Panc1 (cell line): ENCODE data around the gene WDHD1. TPM values are rescaled to one million over a fixed set of nuclear protein-coding genes. Genes with fewer than 3 reads are reported as not detected.

Source experiments
- ATAC-seq: fragments of 200-7000 bp; cut with Tn5 transposase; 2 replicates; pipeline ENCODE4 v1.9.1; 2020; ENCODE audit warnings: mild to moderate bottlenecking, moderate library complexity
- BruUV-seq: library from RNA; stranded (reverse); fragments of 400-500 nt; replicated peaks from 2 replicates; lab custom pipeline; 2021; lab: Mats Ljungman, UMichigan
- CTCF ChIA-PET: fragments of 300-600 bp; sonication (Branson Sonifier 250); formaldehyde crosslinking; loops from one replicate; lab custom pipeline; 2022; ENCODE audit warnings: antibody characterized with exemption; lab: Charles Lee
- POLR2A ChIA-PET: fragments of 300-600 bp; sonication (Branson Sonifier 250); formaldehyde crosslinking; loops from one replicate; lab custom pipeline; 2022; ENCODE audit warnings: antibody characterized with exemption; lab: Charles Lee
- DNase-seq: peaks from one replicate; pipeline ENCODE4 v3.0.0-alpha.2; 2010; ENCODE audit warnings: low read depth, low spot score
- H3K27ac ChIP-seq: 2 replicates; pipeline ENCODE4 v1.5.1; 2011; ENCODE audit warnings: mild to moderate bottlenecking, low read length, inconsistent platforms
- H3K27me3 ChIP-seq: fragments of 200-500 bp; sonication (Bioruptor generic); 2 replicates; pipeline ENCODE4 v1.6.0; 2014; ENCODE audit warnings: low read length, inconsistent platforms; ENCODE audit not compliant: control insufficient read depth, insufficient read depth
- H3K36me3 ChIP-seq: fragments of 200-500 bp; sonication (Bioruptor generic); 2 replicates; pipeline ENCODE4 v1.5.1; 2014; ENCODE audit warnings: inconsistent platforms, mild to moderate bottlenecking, low read length, moderate library complexity; ENCODE audit not compliant: control insufficient read depth, insufficient read depth
- H3K4me1 ChIP-seq: 2 replicates; pipeline ENCODE4 v1.5.1; 2011; ENCODE audit warnings: inconsistent platforms, mild to moderate bottlenecking, low read length, moderate library complexity; ENCODE audit not compliant: control insufficient read depth, insufficient read depth
- H3K4me3 ChIP-seq, 2 experiments: 2 replicates each; pipeline ENCODE4 v1.5.1; 2011 to 2012; ENCODE audit warnings: low read depth in 2 of 2, low read length in 2 of 2, mild to moderate bottlenecking in 2 of 2, inconsistent platforms in 1 of 2, moderate library complexity in 1 of 2
- H3K9me3 ChIP-seq: fragments of 200-500 bp; sonication (Bioruptor generic); 2 replicates; pipeline ENCODE4 v1.5.1; 2014; ENCODE audit warnings: low read depth, mild to moderate bottlenecking, inconsistent platforms, low read length, moderate library complexity; ENCODE audit not compliant: control insufficient read depth, insufficient read depth
- POLR2AphosphoS5 ChIP-seq: IDR thresholded peaks from 2 replicates; pipeline ENCODE4 v1.6.1; 2012; ENCODE audit warnings: mild to moderate bottlenecking, low read depth, low read length, moderate library complexity
- SIN3A ChIP-seq: IDR thresholded peaks from 2 replicates; pipeline ENCODE4 v1.6.1; 2012; ENCODE audit warnings: low read depth, mild to moderate bottlenecking, low read length, moderate library complexity, borderline replicate concordance; ENCODE audit not compliant: insufficient read depth
- TCF7L2 ChIP-seq: IDR thresholded peaks from 2 replicates; pipeline ENCODE4 v1.6.1; 2011; ENCODE audit warnings: mild to moderate bottlenecking, low read depth, low read length, inconsistent platforms
- in situ Hi-C: cut with HindIII; loops from 2 replicates; pipeline ENCODE4 v1.10.0; 2016; ENCODE audit warnings: low sequenced_read_pairs, low pct_unique_long_range_greater_than_20kb
- intact Hi-C: fragments of 100-400 bp; cut with micrococcal nuclease; formaldehyde crosslinking; loops from one replicate; pipeline ENCODE4 v1.10.0; 2022; ENCODE audit not compliant: unreplicated experiment
- total RNA-seq: library from RNA; stranded (reverse); gene quantifications from one replicate; pipeline ENCODE4 v1.2.1, GENCODE V29; 2021; ENCODE audit not compliant: unreplicated experiment
- TF ChIP-seq, protein P1 (sequence below): fragments of 450-650 bp; IDR thresholded peaks from 2 replicates; pipeline ENCODE4 v1.5.1; 2017; ENCODE audit warnings: mild to moderate bottlenecking
- TF ChIP-seq, protein P2 (sequence below), 2 experiments: IDR thresholded peaks; 2 replicates each; pipeline ENCODE4 v1.6.1; 2011 to 2012; ENCODE audit warnings: low read depth in 2 of 2, control low read depth in 1 of 2, low read length in 1 of 2, mild to moderate bottlenecking in 1 of 2, moderate library complexity in 1 of 2; ENCODE audit not compliant: insufficient read depth in 1 of 2

WDHD1 gene
- total RNA-seq, 1 experiment from 2014 or later: 21.7 TPM

GRCh38 chr14:54931598-54932340, 95.1 kb downstream of the WDHD1 start:
- TF ChIP-seq, protein P1, sequence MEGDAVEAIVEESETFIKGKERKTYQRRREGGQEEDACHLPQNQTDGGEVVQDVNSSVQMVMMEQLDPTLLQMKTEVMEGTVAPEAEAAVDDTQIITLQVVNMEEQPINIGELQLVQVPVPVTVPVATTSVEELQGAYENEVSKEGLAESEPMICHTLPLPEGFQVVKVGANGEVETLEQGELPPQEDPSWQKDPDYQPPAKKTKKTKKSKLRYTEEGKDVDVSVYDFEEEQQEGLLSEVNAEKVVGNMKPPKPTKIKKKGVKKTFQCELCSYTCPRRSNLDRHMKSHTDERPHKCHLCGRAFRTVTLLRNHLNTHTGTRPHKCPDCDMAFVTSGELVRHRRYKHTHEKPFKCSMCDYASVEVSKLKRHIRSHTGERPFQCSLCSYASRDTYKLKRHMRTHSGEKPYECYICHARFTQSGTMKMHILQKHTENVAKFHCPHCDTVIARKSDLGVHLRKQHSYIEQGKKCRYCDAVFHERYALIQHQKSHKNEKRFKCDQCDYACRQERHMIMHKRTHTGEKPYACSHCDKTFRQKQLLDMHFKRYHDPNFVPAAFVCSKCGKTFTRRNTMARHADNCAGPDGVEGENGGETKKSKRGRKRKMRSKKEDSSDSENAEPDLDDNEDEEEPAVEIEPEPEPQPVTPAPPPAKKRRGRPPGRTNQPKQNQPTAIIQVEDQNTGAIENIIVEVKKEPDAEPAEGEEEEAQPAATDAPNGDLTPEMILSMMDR: no peak
- TF ChIP-seq, protein P2, sequence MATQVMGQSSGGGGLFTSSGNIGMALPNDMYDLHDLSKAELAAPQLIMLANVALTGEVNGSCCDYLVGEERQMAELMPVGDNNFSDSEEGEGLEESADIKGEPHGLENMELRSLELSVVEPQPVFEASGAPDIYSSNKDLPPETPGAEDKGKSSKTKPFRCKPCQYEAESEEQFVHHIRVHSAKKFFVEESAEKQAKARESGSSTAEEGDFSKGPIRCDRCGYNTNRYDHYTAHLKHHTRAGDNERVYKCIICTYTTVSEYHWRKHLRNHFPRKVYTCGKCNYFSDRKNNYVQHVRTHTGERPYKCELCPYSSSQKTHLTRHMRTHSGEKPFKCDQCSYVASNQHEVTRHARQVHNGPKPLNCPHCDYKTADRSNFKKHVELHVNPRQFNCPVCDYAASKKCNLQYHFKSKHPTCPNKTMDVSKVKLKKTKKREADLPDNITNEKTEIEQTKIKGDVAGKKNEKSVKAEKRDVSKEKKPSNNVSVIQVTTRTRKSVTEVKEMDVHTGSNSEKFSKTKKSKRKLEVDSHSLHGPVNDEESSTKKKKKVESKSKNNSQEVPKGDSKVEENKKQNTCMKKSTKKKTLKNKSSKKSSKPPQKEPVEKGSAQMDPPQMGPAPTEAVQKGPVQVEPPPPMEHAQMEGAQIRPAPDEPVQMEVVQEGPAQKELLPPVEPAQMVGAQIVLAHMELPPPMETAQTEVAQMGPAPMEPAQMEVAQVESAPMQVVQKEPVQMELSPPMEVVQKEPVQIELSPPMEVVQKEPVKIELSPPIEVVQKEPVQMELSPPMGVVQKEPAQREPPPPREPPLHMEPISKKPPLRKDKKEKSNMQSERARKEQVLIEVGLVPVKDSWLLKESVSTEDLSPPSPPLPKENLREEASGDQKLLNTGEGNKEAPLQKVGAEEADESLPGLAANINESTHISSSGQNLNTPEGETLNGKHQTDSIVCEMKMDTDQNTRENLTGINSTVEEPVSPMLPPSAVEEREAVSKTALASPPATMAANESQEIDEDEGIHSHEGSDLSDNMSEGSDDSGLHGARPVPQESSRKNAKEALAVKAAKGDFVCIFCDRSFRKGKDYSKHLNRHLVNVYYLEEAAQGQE (IDR thresholded peaks at IDR 0.05; ENCODE audit: insufficient read depth in 1 of 2, low read depth in 2 of 2, low read length in 1 of 2): no peak
- no peak for TF ChIP-seq TCF7L2
- no peak for TF ChIP-seq SIN3A
- TF ChIP-seq POLR2AphosphoS5: no peak
- no peak overlapping the region for H3K27ac ChIP-seq
- DNase-seq (no peak), ATAC-seq (no peak)
- intact Hi-C loops (no loop called here), in situ Hi-C loops (no loop called here)
- ChIA-PET CTCF (no interaction called here), POLR2A (no interaction called here)
- H3K27me3 ChIP-seq: no peaks in the 10 kb centered on the region
- no TSS peak for BruUV-seq
- H3K4me3 ChIP-seq: no peak overlapping the region
- H3K36me3 ChIP-seq: no peaks in the 10 kb centered on the region
- H3K4me1 ChIP-seq: no peaks in the 10 kb centered on the region
- H3K9me3 ChIP-seq: no peaks in the 10 kb centered on the region

GRCh38 chr14:54931101-54931500, 95.8 kb downstream of the WDHD1 start:
- H3K27ac ChIP-seq: no peak overlapping the region
- ATAC-seq: no peak
- no peaks in the 10 kb centered on the region for H3K9me3 ChIP-seq
- no peak for DNase-seq
- H3K4me1 ChIP-seq: no peaks in the 10 kb centered on the region
- H3K36me3 ChIP-seq: no peaks in the 10 kb centered on the region
- no peak for TF ChIP-seq SIN3A
- no peak for TF ChIP-seq TCF7L2
- TF ChIP-seq, protein P2 (IDR thresholded peaks at IDR 0.05; ENCODE audit: insufficient read depth in 1 of 2, low read depth in 2 of 2, low read length in 1 of 2): no peak
- TF ChIP-seq, protein P1: no peak
- TF ChIP-seq POLR2AphosphoS5: no peak
- ChIA-PET POLR2A (interaction anchor here (0.6 kb wide), 1 partner anchor 32 kb away, joined by 16 read pairs; no protein-coding TSS in a partner anchor), CTCF (no interaction called here)
- intact Hi-C loops: no loop called here
- no peaks in the 10 kb centered on the region for H3K27me3 ChIP-seq
- BruUV-seq: no TSS peak
- in situ Hi-C loops: no loop called here
- H3K4me3 ChIP-seq: no peak overlapping the region
